Liver (tissue), 3 donors: ENCODE results near the gene TMEM150A.

ENCODE experiments used
- CTCF ChIP-seq: fragments of 150-350 bp; IDR thresholded peaks from 2 replicates; pipeline ENCODE4 v1.5.1; 2017; ENCODE audit warnings: improper control_type of control experiment, low read depth, low read length; ENCODE audit not compliant: missing input control
- FOXA1 ChIP-seq: IDR thresholded peaks from 2 replicates; pipeline ENCODE4 v1.6.1; 2016; ENCODE audit warnings: antibody characterized with exemption
- NR2F2 ChIP-seq: IDR thresholded peaks from 2 replicates; pipeline ENCODE4 v1.6.1; 2016; ENCODE audit warnings: antibody characterized with exemption
- YY1 ChIP-seq: IDR thresholded peaks from 2 replicates; pipeline ENCODE4 v1.6.1; 2016; ENCODE audit warnings: antibody characterized with exemption, mild to moderate bottlenecking
- TF ChIP-seq, protein P1 (sequence below): IDR thresholded peaks from 2 replicates; pipeline ENCODE4 v1.6.1; 2016; ENCODE audit warnings: antibody characterized with exemption
- TF ChIP-seq, protein P2 (sequence below): IDR thresholded peaks from 2 replicates; pipeline ENCODE4 v1.6.1; 2016; ENCODE audit warnings: antibody characterized with exemption, mild to moderate bottlenecking
- donor health status: healthy.
- donor health status: healthy.

- TF ChIP-seq, protein P1, sequence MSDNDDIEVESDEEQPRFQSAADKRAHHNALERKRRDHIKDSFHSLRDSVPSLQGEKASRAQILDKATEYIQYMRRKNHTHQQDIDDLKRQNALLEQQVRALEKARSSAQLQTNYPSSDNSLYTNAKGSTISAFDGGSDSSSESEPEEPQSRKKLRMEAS = no peak
- TF ChIP-seq, protein P2, sequence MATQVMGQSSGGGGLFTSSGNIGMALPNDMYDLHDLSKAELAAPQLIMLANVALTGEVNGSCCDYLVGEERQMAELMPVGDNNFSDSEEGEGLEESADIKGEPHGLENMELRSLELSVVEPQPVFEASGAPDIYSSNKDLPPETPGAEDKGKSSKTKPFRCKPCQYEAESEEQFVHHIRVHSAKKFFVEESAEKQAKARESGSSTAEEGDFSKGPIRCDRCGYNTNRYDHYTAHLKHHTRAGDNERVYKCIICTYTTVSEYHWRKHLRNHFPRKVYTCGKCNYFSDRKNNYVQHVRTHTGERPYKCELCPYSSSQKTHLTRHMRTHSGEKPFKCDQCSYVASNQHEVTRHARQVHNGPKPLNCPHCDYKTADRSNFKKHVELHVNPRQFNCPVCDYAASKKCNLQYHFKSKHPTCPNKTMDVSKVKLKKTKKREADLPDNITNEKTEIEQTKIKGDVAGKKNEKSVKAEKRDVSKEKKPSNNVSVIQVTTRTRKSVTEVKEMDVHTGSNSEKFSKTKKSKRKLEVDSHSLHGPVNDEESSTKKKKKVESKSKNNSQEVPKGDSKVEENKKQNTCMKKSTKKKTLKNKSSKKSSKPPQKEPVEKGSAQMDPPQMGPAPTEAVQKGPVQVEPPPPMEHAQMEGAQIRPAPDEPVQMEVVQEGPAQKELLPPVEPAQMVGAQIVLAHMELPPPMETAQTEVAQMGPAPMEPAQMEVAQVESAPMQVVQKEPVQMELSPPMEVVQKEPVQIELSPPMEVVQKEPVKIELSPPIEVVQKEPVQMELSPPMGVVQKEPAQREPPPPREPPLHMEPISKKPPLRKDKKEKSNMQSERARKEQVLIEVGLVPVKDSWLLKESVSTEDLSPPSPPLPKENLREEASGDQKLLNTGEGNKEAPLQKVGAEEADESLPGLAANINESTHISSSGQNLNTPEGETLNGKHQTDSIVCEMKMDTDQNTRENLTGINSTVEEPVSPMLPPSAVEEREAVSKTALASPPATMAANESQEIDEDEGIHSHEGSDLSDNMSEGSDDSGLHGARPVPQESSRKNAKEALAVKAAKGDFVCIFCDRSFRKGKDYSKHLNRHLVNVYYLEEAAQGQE = no peak
- TF ChIP-seq CTCF (no peak), YY1 (no peak), NR2F2 (no peak), FOXA1 (no peak)
Observed at GRCh38 chr2:85593023-85593422, 9.5 kb downstream of the TMEM150A start.
